Loucy (cell line): Measurements from ENCODE around the gene ABCF1.

Experiments used
- EZH2phosphoT487 ChIP-seq: fragments of 200-600 bp; IDR thresholded peaks from 2 replicates; pipeline ENCODE4 v1.6.1; 2018; ENCODE audit warnings: antibody characterized with exemption, mild to moderate bottlenecking, moderate library complexity, borderline replicate concordance
- TF ChIP-seq, protein P1 (sequence below): fragments of 200-600 bp; sonication (generic); conservative IDR thresholded peaks from 2 replicates; pipeline ENCODE4 v1.5.1; 2014; ENCODE audit warnings: mild to moderate bottlenecking, antibody characterized with exemption, low read length

DNA sequence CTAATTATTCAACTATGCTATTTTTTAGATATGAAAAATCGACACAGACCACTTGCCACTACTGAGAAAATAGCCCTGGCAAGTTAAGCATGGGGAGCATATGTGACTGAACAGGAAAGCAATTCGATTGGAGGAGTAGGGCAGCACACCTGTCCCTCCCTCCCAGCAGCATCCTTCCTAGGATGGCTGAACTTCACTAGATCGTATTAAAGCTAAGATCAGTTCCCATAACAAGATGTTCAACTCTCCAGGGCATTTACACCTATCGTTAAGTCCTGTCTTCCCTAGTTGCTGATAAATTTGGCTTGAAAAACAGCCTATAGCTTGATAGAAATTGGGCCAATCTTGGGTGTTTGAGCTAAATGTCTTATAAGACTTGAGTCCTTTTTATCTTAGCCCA, 38.8 kb downstream of the ABCF1 start:
- TF ChIP-seq, protein P1, sequence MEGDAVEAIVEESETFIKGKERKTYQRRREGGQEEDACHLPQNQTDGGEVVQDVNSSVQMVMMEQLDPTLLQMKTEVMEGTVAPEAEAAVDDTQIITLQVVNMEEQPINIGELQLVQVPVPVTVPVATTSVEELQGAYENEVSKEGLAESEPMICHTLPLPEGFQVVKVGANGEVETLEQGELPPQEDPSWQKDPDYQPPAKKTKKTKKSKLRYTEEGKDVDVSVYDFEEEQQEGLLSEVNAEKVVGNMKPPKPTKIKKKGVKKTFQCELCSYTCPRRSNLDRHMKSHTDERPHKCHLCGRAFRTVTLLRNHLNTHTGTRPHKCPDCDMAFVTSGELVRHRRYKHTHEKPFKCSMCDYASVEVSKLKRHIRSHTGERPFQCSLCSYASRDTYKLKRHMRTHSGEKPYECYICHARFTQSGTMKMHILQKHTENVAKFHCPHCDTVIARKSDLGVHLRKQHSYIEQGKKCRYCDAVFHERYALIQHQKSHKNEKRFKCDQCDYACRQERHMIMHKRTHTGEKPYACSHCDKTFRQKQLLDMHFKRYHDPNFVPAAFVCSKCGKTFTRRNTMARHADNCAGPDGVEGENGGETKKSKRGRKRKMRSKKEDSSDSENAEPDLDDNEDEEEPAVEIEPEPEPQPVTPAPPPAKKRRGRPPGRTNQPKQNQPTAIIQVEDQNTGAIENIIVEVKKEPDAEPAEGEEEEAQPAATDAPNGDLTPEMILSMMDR = no peak
- TF ChIP-seq EZH2phosphoT487 = no peak
